Trophoblast cell (in vitro differentiated cells and primary cell): Measurements from ENCODE around the gene IQCB1.

Experiments used
- DNase-seq, 2 donors: peaks; one replicate each; pipeline ENCODE4 v3.0.0-alpha.2; 2016
- H2AFZ ChIP-seq: 2 replicates; pipeline ENCODE4 v1.6.1; 2013; ENCODE audit warnings: low read length, moderate library complexity, mild to moderate bottlenecking; ENCODE audit not compliant: insufficient read depth, poor library complexity
- H2AK5ac ChIP-seq: 2 replicates; pipeline ENCODE4 v1.6.1; 2013; ENCODE audit warnings: mild to moderate bottlenecking, low read length
- H2BK120ac ChIP-seq: 2 replicates; pipeline ENCODE4 v1.6.1; 2013; ENCODE audit warnings: low read length, mild to moderate bottlenecking, moderate library complexity; ENCODE audit not compliant: insufficient read depth, poor library complexity
- H2BK12ac ChIP-seq: 2 replicates; pipeline ENCODE4 v1.6.1; 2013; ENCODE audit warnings: mild to moderate bottlenecking, low read length, moderate library complexity
- H2BK5ac ChIP-seq: 2 replicates; pipeline ENCODE4 v1.6.1; 2013; ENCODE audit warnings: low read length, low read depth, moderate library complexity, mild to moderate bottlenecking; ENCODE audit not compliant: poor library complexity
- H3K14ac ChIP-seq: 2 replicates; pipeline ENCODE4 v1.6.1; 2013; ENCODE audit warnings: mild to moderate bottlenecking, low read length
- H3K18ac ChIP-seq: 2 replicates; pipeline ENCODE4 v1.6.1; 2013; ENCODE audit warnings: mild to moderate bottlenecking, low read length
- H3K23ac ChIP-seq: 2 replicates; pipeline ENCODE4 v1.6.1; 2013; ENCODE audit warnings: low read length
- H3K27ac ChIP-seq: 2 replicates; pipeline ENCODE4 v1.5.1; 2013; ENCODE audit warnings: low read depth, mild to moderate bottlenecking, inconsistent platforms, low read length, moderate library complexity
- H3K27me3 ChIP-seq: 2 replicates; pipeline ENCODE4 v1.6.1; 2013; ENCODE audit warnings: inconsistent platforms, mild to moderate bottlenecking, low read length, moderate library complexity; ENCODE audit not compliant: insufficient read depth
- H3K36me3 ChIP-seq, 2 experiments: 1 replicate in 1 of 2; 2 replicates in 1 of 2; pipeline ENCODE4 v1.6.1; 2013; ENCODE audit warnings: low read length in 2 of 2, mild to moderate bottlenecking in 2 of 2, moderate library complexity in 1 of 2; ENCODE audit not compliant: insufficient read depth in 2 of 2, control insufficient read depth in 1 of 2
- H3K4ac ChIP-seq: 2 replicates; pipeline ENCODE4 v1.6.1; 2013; ENCODE audit warnings: low read depth, mild to moderate bottlenecking, low read length, moderate library complexity
- H3K4me1 ChIP-seq, 2 experiments: 1 replicate in 1 of 2; 2 replicates in 1 of 2; pipeline ENCODE4 v1.6.1; 2013; ENCODE audit warnings: low read length in 2 of 2, mild to moderate bottlenecking in 2 of 2, moderate library complexity in 1 of 2; ENCODE audit not compliant: insufficient read depth in 2 of 2, control insufficient read depth in 1 of 2
- H3K4me2 ChIP-seq: 2 replicates; pipeline ENCODE4 v1.6.1; 2013; ENCODE audit warnings: inconsistent platforms, mild to moderate bottlenecking, low read length, moderate library complexity
- H3K4me3 ChIP-seq: 2 replicates; pipeline ENCODE4 v1.5.1; 2013; ENCODE audit warnings: mild to moderate bottlenecking, low read depth, low read length, inconsistent platforms
- H3K79me1 ChIP-seq: one replicate; pipeline ENCODE4 v1.6.1; 2013; ENCODE audit warnings: low read length
- H3K79me2 ChIP-seq: 2 replicates; pipeline ENCODE4 v1.6.1; 2013; ENCODE audit warnings: low read length, mild to moderate bottlenecking; ENCODE audit not compliant: control insufficient read depth, insufficient read depth, poor library complexity
- H3K9ac ChIP-seq: 2 replicates; pipeline ENCODE4 v1.6.1; 2013; ENCODE audit warnings: mild to moderate bottlenecking, low read length
- H3K9me3 ChIP-seq: 2 replicates; pipeline ENCODE4 v1.6.1; 2013; ENCODE audit warnings: low read depth, mild to moderate bottlenecking, control low read depth, inconsistent platforms, low read length; ENCODE audit not compliant: insufficient read depth
- H4K12ac ChIP-seq: 2 replicates; pipeline ENCODE4 v1.6.1; 2013; ENCODE audit warnings: low read depth, mild to moderate bottlenecking, low read length, moderate library complexity
- H4K8ac ChIP-seq: 2 replicates; pipeline ENCODE4 v1.6.1; 2013; ENCODE audit warnings: low read depth, mild to moderate bottlenecking, low read length, moderate library complexity
- H4K91ac ChIP-seq: one replicate; pipeline ENCODE4 v1.6.1; 2013; ENCODE audit warnings: low read depth, mild to moderate bottlenecking, low read length, moderate library complexity
- WGBS: extraction: QIAGEN DNeasy Blood & Tissue Kit; methylation state at CpG from one replicate; pipeline ENCODE4 v1.1.7; 2013; ENCODE audit warnings: missing lambda C conversion rate; ENCODE audit not compliant: insufficient read length, insufficient coverage; ENCODE audit errors: extremely low coverage; 5-methylcytosine and 5-hydroxymethylcytosine counted together

Gene IQCB1

GRCh38 chr3:121822973-121823372 is 11.9 kb downstream of the IQCB1 start:
- no peak overlapping the region for H3K14ac ChIP-seq
- no peak overlapping the region for H2AFZ ChIP-seq
- no peak overlapping the region for H3K18ac ChIP-seq
- no peak overlapping the region for H3K4ac ChIP-seq
- no peaks in the 10 kb centered on the region for H3K4me1 ChIP-seq
- H2BK12ac ChIP-seq, result no peak overlapping the region
- no peak overlapping the region for H3K27ac ChIP-seq
- H4K8ac ChIP-seq, result no peak overlapping the region
- H3K27me3 ChIP-seq, result no peaks in the 10 kb centered on the region
- H3K23ac ChIP-seq, result no peak overlapping the region
- WGBS, result no CpG with 5 or more reads among the region's 1 CpG
- no peaks in the 10 kb centered on the region for H3K9me3 ChIP-seq
- H4K12ac ChIP-seq, result no peak overlapping the region
- no peaks in the 10 kb centered on the region for H3K79me2 ChIP-seq
- no peaks in the 10 kb centered on the region for H3K79me1 ChIP-seq
- no peak overlapping the region for H2BK5ac ChIP-seq
- H2AK5ac ChIP-seq, result no peak overlapping the region
- H3K4me3 ChIP-seq, result no peak overlapping the region
- no peak overlapping the region for H4K91ac ChIP-seq
- H3K36me3 ChIP-seq, result peaks cover 3 to 6% of the 10 kb centered on the region in 2 experiments
- no peak for DNase-seq
- no peak overlapping the region for H2BK120ac ChIP-seq
- H3K9ac ChIP-seq, result no peak overlapping the region
- H3K4me2 ChIP-seq, result no peak overlapping the region

- peaks cover 7 to 8% of the 10 kb centered on the region in 2 experiments for H3K36me3 ChIP-seq
- H2BK5ac ChIP-seq, result no peak overlapping the region
- no peak overlapping the region for H3K4me3 ChIP-seq
- H4K91ac ChIP-seq, result no peak overlapping the region
- H3K23ac ChIP-seq, result no peak overlapping the region
- no peaks in the 10 kb centered on the region for H3K79me2 ChIP-seq
- no peak overlapping the region for H2BK120ac ChIP-seq
- no peak overlapping the region for H4K8ac ChIP-seq
- no peak overlapping the region for H3K14ac ChIP-seq
- H3K4ac ChIP-seq, result no peak overlapping the region
- H3K79me1 ChIP-seq, result no peaks in the 10 kb centered on the region
- H3K9me3 ChIP-seq, result no peaks in the 10 kb centered on the region
- no peaks in the 10 kb centered on the region for H3K27me3 ChIP-seq
- no peak overlapping the region for H2AK5ac ChIP-seq
- H3K18ac ChIP-seq, result no peak overlapping the region
- H3K27ac ChIP-seq, result no peak overlapping the region
- H2BK12ac ChIP-seq, result no peak overlapping the region
- no peak overlapping the region for H3K9ac ChIP-seq
- no peak for DNase-seq
- no peak overlapping the region for H3K4me2 ChIP-seq
- H4K12ac ChIP-seq, result no peak overlapping the region
- H2AFZ ChIP-seq, result no peak overlapping the region
- WGBS, result no CpG with 5 or more reads among the region's 2 CpGs
- H3K4me1 ChIP-seq, result no peaks in the 10 kb centered on the region
Measured at GRCh38 chr3:121821421-121822199, 13.2 kb downstream of the IQCB1 start.

- H3K9ac ChIP-seq, result no peak overlapping the region
- no peak overlapping the region for H3K4ac ChIP-seq
- no CpG with 5 or more reads among the region's 3 CpGs for WGBS
- no peak overlapping the region for H2BK120ac ChIP-seq
- peaks cover 5 to 8% of the 10 kb centered on the region in 2 experiments for H3K36me3 ChIP-seq
- H2BK12ac ChIP-seq, result no peak overlapping the region
- no peak overlapping the region for H3K27ac ChIP-seq
- no peaks in the 10 kb centered on the region for H3K79me2 ChIP-seq
- no peak overlapping the region for H2AK5ac ChIP-seq
- H3K79me1 ChIP-seq, result no peaks in the 10 kb centered on the region
- H3K18ac ChIP-seq, result no peak overlapping the region
- H3K27me3 ChIP-seq, result no peaks in the 10 kb centered on the region
- no peaks in the 10 kb centered on the region for H3K4me1 ChIP-seq
- no peak overlapping the region for H3K14ac ChIP-seq
- no peak for DNase-seq
- no peak overlapping the region for H3K23ac ChIP-seq
- no peaks in the 10 kb centered on the region for H3K9me3 ChIP-seq
- no peak overlapping the region for H4K8ac ChIP-seq
- no peak overlapping the region for H3K4me3 ChIP-seq
- no peak overlapping the region for H4K12ac ChIP-seq
- H2BK5ac ChIP-seq, result no peak overlapping the region
- H2AFZ ChIP-seq, result no peak overlapping the region
- no peak overlapping the region for H4K91ac ChIP-seq
- no peak overlapping the region for H3K4me2 ChIP-seq
Measured at GRCh38 chr3:121819236-121819635, 15.6 kb downstream of the IQCB1 start.

GRCh38 chr3:121818578-121818977 is 16.3 kb downstream of the IQCB1 start:
- Histone ChIP-seq H3K4me2 (no peak overlapping the region), H3K18ac (no peak overlapping the region), H3K9ac (no peak overlapping the region), H3K14ac (no peak overlapping the region), H3K4ac (no peak overlapping the region), H3K9me3 (no peaks in the 10 kb centered on the region), H3K27me3 (no peaks in the 10 kb centered on the region), H4K91ac (no peak overlapping the region), H3K4me1 (no peaks in the 10 kb centered on the region), H3K23ac (no peak overlapping the region), H2AFZ (no peak overlapping the region), H2BK12ac (no peak overlapping the region), H4K8ac (no peak overlapping the region), H2BK5ac (no peak overlapping the region), H3K79me1 (no peaks in the 10 kb centered on the region), H2AK5ac (no peak overlapping the region), H3K79me2 (no peaks in the 10 kb centered on the region), H4K12ac (no peak overlapping the region), H2BK120ac (no peak overlapping the region), H3K27ac (no peak overlapping the region), H3K4me3 (no peak overlapping the region), H3K36me3 (peaks cover 5 to 7% of the 10 kb centered on the region in 2 experiments)
- no peak for DNase-seq
- no CpG with 5 or more reads among the region's 2 CpGs for WGBS
